ENCODE data around the gene SLC26A3. TPM values are rescaled to one million over a fixed set of nuclear protein-coding genes. Genes with fewer than 3 reads are reported as not detected.

The SLC26A3 gene
- total and polyA plus RNA-seq, 2 donors (not counting 1 experiment from before 2014, with no cell fraction given): not detected

DNA sequence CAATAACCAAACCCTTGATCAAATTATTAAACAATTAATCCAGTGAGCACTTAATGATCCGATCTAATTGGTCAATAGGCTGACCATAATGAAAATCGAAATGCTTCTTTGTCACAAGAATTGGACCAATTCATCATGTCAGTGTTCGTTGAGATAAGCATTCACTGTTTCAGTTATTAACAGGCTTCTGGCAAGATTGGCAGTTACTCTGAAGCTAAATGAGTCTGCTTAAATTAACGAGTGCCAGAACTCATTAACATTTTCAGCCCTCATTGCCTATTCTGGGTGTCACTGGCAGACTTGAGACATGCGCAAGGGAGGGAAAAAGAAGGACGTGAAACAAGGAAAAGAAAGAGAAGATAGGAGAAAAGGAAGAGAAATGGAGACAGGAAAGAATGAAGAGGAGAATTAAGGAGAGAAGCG lies 30.7 kb upstream of the SLC26A3 start:
- no peak for DNase-seq (ENCODE audit: low read depth in 2 of 2)
- Histone ChIP-seq H4K20me1 (ENCODE audit: control insufficient read depth, extremely low read depth, insufficient read depth, low read length) (no peaks in the 10 kb centered on the region), H3K9ac (ENCODE audit: insufficient read depth, low read length) (no peak overlapping the region), H3K36me3 (ENCODE audit: control insufficient read depth, insufficient read depth, low read length) (no peaks in the 10 kb centered on the region), H3K27me3 (ENCODE audit: control insufficient read depth, insufficient read depth, low read length) (peaks cover 3% of the 10 kb centered on the region), H3K4me1 (ENCODE audit: control insufficient read depth, extremely low read depth, insufficient read depth, low read length) (no peaks in the 10 kb centered on the region), H3K4me2 (ENCODE audit: extremely low read depth, insufficient read depth, low read length) (no peak overlapping the region), H3K9me3 (ENCODE audit: control insufficient read depth, insufficient read depth, low read depth, low read length) (no peaks in the 10 kb centered on the region), H3K4me3 (replicated peaks in 1 of 4; ENCODE audit: control extremely low read depth in 1 of 4, insufficient read depth in 1 of 4, low read depth in 3 of 4, low read length in 4 of 4) (no peak overlapping the region), H3K27ac (ENCODE audit: insufficient read depth, low read length) (no peak overlapping the region), H3K79me2 (ENCODE audit: control insufficient read depth, insufficient read depth, low read length) (no peaks in the 10 kb centered on the region), H2AFZ (ENCODE audit: low read length) (no peak overlapping the region)
- TF ChIP-seq EZH2 (IDR thresholded peaks at IDR 0.05; ENCODE audit: low read length, missing control alignments): no peak
- TF ChIP-seq, protein P1, sequence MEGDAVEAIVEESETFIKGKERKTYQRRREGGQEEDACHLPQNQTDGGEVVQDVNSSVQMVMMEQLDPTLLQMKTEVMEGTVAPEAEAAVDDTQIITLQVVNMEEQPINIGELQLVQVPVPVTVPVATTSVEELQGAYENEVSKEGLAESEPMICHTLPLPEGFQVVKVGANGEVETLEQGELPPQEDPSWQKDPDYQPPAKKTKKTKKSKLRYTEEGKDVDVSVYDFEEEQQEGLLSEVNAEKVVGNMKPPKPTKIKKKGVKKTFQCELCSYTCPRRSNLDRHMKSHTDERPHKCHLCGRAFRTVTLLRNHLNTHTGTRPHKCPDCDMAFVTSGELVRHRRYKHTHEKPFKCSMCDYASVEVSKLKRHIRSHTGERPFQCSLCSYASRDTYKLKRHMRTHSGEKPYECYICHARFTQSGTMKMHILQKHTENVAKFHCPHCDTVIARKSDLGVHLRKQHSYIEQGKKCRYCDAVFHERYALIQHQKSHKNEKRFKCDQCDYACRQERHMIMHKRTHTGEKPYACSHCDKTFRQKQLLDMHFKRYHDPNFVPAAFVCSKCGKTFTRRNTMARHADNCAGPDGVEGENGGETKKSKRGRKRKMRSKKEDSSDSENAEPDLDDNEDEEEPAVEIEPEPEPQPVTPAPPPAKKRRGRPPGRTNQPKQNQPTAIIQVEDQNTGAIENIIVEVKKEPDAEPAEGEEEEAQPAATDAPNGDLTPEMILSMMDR (conservative IDR thresholded peaks at IDR 0.05 in 1 of 2, IDR thresholded peaks at IDR 0.05 in 1 of 2; ENCODE audit: low read depth in 1 of 2, low read length in 2 of 2): no peak

DNA sequence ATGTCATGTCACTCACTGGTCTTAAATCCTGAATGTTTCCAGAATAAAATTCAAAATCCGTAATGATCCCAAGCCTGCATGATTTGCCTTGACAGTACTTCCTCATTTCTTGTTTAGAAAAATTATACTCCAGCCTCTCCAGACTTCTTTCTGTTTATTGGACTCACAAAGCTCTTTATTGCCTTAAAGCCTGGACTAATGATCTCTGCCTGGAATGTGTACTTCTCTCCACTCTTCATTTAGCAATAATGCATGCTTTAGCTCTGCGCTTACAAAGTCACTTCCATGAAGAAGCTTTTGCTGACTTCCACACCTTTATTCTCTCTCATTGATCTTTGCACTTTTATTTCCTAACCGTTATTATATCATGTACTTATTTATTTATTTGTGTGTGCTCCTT lies 27.4 kb upstream of the SLC26A3 start:
- no peaks in the 10 kb centered on the region for H4K20me1 ChIP-seq (ENCODE audit: control insufficient read depth, extremely low read depth, insufficient read depth, low read length)
- H3K4me3 ChIP-seq (replicated peaks in 1 of 4; ENCODE audit: control extremely low read depth in 1 of 4, insufficient read depth in 1 of 4, low read depth in 3 of 4, low read length in 4 of 4): no peak overlapping the region
- no peaks in the 10 kb centered on the region for H3K9me3 ChIP-seq (ENCODE audit: control insufficient read depth, insufficient read depth, low read depth, low read length)
- H3K27me3 ChIP-seq (ENCODE audit: control insufficient read depth, insufficient read depth, low read length): peaks cover 5% of the 10 kb centered on the region
- H3K36me3 ChIP-seq (ENCODE audit: control insufficient read depth, insufficient read depth, low read length): no peaks in the 10 kb centered on the region
- H3K79me2 ChIP-seq (ENCODE audit: control insufficient read depth, insufficient read depth, low read length): no peaks in the 10 kb centered on the region
- H3K4me1 ChIP-seq (ENCODE audit: control insufficient read depth, extremely low read depth, insufficient read depth, low read length): no peaks in the 10 kb centered on the region
- H3K27ac ChIP-seq (ENCODE audit: insufficient read depth, low read length): no peak overlapping the region
- H2AFZ ChIP-seq (ENCODE audit: low read length): no peak overlapping the region
- no peak overlapping the region for H3K4me2 ChIP-seq (ENCODE audit: extremely low read depth, insufficient read depth, low read length)
- TF ChIP-seq, protein P1 (conservative IDR thresholded peaks at IDR 0.05 in 1 of 2, IDR thresholded peaks at IDR 0.05 in 1 of 2; ENCODE audit: low read depth in 1 of 2, low read length in 2 of 2): no peak
- no peak for TF ChIP-seq EZH2 (IDR thresholded peaks at IDR 0.05; ENCODE audit: low read length, missing control alignments)
- H3K9ac ChIP-seq (ENCODE audit: insufficient read depth, low read length): no peak overlapping the region
- no peak for DNase-seq (ENCODE audit: low read depth in 2 of 2)

DNA sequence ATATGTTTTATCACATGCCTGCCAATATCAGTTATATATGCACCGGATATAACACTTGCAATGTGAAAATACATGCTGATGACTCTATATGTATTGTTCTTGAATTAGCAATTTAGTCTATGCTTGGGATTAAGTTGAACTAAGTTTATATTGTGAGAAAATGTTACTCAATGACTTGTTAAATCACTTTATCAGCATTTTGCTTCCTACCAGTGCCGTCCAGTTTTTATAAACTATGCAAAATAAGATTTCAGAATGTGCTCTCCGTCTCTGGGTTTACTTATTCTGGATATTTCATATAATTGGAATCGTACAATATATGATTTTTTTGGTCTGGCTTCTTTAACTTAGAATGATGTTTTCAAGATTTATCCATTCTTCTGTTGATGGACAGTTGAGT lies 25.5 kb upstream of the SLC26A3 start:
- Histone ChIP-seq H3K79me2 (ENCODE audit: control insufficient read depth, insufficient read depth, low read length) (no peaks in the 10 kb centered on the region), H3K4me2 (ENCODE audit: extremely low read depth, insufficient read depth, low read length) (no peak overlapping the region), H3K4me3 (replicated peaks in 1 of 4; ENCODE audit: control extremely low read depth in 1 of 4, insufficient read depth in 1 of 4, low read depth in 3 of 4, low read length in 4 of 4) (no peak overlapping the region), H3K4me1 (ENCODE audit: control insufficient read depth, extremely low read depth, insufficient read depth, low read length) (no peaks in the 10 kb centered on the region), H3K27ac (ENCODE audit: insufficient read depth, low read length) (no peak overlapping the region), H3K9ac (ENCODE audit: insufficient read depth, low read length) (no peak overlapping the region), H3K27me3 (ENCODE audit: control insufficient read depth, insufficient read depth, low read length) (peaks cover 5% of the 10 kb centered on the region), H3K9me3 (ENCODE audit: control insufficient read depth, insufficient read depth, low read depth, low read length) (no peaks in the 10 kb centered on the region), H4K20me1 (ENCODE audit: control insufficient read depth, extremely low read depth, insufficient read depth, low read length) (no peaks in the 10 kb centered on the region), H3K36me3 (ENCODE audit: control insufficient read depth, insufficient read depth, low read length) (no peaks in the 10 kb centered on the region), H2AFZ (ENCODE audit: low read length) (no peak overlapping the region)
- TF ChIP-seq, protein P1 (conservative IDR thresholded peaks at IDR 0.05 in 1 of 2, IDR thresholded peaks at IDR 0.05 in 1 of 2; ENCODE audit: low read depth in 1 of 2, low read length in 2 of 2): no peak
- TF ChIP-seq EZH2 (IDR thresholded peaks at IDR 0.05; ENCODE audit: low read length, missing control alignments): no peak
- DNase-seq (ENCODE audit: low read depth in 2 of 2): no peak
